HEK293T (cell line): Measurements from ENCODE around the gene CEP83.

Experiments used
- CTBP1 ChIP-seq: fragments of 450-650 bp; IDR thresholded peaks from 2 replicates; pipeline ENCODE4 v1.6.1; 2016; ENCODE audit warnings: borderline replicate concordance
- FOXK2 ChIP-seq: fragments of 450-650 bp; IDR thresholded peaks from 2 replicates; pipeline ENCODE4 v1.6.1; 2016; ENCODE audit warnings: mild to moderate bottlenecking

DNA sequence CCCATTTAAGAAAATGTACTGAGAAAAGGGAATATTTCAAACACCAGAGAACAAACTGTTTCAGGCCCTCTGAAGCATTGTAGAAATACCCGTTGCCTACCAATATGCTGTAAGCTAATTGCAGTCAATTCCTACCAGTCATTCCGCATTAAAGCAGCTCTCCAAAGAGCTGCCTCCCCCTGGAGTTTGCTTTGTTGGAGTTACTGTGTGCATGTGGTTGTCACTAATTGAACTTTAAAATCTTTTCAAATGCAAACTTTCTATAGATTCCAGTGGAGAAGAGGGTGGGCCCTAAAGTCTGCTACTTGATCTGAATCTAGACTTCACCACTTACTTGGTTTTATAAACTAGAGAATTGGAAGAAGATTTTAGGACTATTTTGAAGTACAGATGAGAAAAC, 198.5 kb downstream of the CEP83 start:
- TF ChIP-seq FOXK2 (no peak), CTBP1 (no peak)
